CD4-positive, alpha-beta T cell treated with Interleukin-1 beta for 1 hour (primary cell): Measurements from ENCODE around the gene GTPBP6.

Experiments used
- DNase-seq, 2 donors: peaks; one replicate each; pipeline ENCODE4 v3.0.0-alpha.2; 2020 to 2022

Gene GTPBP6, protein sequence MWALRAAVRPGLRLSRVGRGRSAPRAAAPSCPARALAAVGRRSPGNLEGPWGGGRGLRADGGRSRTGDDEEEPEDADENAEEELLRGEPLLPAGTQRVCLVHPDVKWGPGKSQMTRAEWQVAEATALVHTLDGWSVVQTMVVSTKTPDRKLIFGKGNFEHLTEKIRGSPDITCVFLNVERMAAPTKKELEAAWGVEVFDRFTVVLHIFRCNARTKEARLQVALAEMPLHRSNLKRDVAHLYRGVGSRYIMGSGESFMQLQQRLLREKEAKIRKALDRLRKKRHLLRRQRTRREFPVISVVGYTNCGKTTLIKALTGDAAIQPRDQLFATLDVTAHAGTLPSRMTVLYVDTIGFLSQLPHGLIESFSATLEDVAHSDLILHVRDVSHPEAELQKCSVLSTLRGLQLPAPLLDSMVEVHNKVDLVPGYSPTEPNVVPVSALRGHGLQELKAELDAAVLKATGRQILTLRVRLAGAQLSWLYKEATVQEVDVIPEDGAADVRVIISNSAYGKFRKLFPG

DNA sequence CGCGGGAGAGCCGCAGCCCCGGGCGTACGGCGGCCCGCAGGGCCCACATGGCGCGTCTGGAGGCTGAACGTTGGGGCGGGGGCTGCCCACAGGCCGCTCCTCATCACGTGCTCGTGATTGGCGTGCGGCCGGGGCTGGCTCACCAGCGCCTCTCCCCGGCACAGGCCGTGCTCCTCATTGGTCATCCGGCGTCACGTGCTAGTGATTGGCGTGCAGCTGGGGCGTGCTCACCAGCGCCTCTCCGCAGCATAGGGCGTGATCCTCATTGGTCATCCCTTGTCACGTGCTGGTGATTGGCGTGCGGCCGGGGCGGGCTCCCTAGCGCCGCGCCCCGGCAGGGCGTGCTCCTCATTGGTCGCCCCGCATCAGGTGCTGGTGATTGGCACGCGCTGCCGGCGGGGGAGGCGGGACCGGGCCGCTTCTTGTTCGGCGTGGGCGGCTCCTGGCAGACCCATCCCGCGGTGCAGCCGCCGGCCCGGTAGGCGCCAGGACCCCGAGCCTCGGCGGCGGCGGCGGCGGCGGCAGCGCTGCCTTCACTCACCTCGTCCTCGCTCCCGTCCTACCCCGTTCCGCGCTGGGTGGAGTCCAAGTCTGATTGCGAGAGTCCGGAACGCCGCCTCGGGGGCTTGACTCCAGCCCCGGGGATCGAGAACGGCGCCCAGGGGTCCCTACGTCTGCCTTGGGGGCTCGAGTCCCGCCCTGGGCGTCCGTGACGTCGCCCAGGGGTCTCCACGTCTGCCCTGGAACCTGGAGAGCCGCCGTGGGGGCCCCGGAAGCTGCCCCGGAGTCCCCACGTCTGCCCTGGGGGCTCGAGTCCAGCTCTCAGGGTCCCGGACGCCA, at the start of gene GTPBP6:
Gene GTPBP6 (minus strand): TSS at position 58 of the 840 bp plus-strand sequence. CDS start 9 bp downstream, at position 49.
- DNase-seq, result peak; percentile 100

- no peak for DNase-seq
Observed at GRCh38 chrX:367866-368265, 49.3 kb upstream of the GTPBP6 start.

GRCh38 chrX:367349-367748, 48.8 kb upstream of the GTPBP6 start:
- no peak for DNase-seq

DNA sequence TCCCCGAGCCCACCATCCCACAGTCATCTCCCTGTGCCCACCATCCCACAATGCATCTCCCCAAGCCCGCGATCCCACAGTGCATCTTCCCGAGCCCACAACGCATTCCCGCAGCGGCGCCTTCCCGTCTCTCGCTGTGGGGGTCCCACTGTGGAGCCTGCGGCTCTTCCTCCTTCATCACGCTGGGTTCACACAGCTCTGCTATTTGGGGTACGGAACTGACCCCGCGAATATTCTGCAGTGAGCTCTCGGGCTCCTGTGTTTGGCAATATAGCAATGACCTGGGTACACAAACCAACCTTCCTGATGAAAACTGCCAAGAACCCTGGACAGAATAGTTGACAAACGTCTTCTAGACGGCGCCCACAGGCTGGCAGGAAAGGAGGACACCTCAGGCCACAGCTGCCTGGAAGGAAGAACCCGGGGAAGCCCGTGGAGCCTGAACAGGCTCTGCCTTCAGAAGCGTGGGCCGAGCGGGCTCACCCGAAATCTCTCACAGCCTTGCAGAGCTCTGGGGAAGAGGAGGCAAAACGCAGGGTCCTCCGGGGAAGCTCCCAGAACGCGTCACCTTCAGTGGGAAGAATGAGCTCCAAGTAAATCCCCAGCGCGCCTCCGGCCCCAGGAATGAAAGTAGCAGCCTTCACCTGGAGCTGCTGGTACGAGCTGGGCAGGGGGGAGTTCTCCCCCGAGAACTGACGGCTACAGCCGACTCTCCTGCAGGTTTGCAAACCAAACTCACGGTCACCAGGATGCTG, 45.2 kb upstream of the GTPBP6 start:
- no peak for DNase-seq

DNA sequence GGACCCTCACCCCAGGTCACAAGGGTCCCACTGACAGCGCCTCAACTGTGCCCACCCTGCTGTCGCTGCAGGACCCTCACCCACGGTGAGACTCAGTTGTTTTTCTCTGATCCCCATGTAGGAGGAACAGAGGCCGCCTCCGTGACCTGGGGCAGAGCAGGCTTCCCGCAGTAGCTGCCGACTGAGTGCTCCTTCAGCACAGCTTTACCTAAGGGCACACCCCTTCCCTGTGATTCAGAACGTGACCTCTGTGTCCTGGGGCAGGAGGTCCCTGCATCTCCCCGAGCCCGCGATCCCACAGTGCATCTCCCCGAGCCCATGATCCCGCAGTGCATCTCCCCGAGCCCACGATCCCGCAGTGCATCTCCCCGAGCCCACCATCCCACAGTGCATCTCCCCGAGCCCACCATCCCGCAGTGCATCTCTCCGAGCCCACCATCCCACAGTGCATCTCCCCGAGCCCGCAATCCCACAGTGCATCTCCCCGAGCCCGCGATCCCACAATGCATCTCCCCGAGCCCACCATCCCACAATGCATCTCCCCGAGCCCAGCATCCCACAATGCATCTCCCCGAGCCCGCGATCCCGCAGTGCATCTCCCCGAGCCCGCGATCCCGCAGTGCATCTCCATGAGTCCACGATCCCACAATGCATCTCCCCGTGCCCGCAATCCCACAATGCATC, 44.5 kb upstream of the GTPBP6 start:
- DNase-seq, result no peak

DNA sequence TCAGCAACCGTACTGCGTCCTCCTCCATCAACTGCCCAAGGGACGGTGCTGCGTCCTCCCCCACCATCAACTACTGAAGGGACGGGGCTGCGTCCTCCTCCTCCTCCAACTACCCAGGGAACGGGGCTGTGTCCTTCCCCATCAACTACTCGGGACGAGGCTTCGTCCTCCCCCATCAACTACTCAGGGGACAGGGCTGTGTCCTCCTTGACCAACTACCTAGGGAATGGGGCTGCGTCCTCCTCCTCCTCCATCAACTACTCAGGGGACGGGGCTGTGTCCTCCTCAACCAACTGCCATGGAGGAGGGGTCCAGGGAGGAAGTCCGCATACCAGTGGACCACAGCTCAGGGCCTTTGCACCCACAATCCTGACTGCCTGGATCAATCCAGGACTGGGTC, 43.8 kb upstream of the GTPBP6 start:
- DNase-seq, result no peak

- DNase-seq, result no peak
Observed at GRCh38 chrX:361231-362145, 42.9 kb upstream of the GTPBP6 start.

- no peak for DNase-seq
Observed at GRCh38 chrX:360496-361150, 42.0 kb upstream of the GTPBP6 start.

DNA sequence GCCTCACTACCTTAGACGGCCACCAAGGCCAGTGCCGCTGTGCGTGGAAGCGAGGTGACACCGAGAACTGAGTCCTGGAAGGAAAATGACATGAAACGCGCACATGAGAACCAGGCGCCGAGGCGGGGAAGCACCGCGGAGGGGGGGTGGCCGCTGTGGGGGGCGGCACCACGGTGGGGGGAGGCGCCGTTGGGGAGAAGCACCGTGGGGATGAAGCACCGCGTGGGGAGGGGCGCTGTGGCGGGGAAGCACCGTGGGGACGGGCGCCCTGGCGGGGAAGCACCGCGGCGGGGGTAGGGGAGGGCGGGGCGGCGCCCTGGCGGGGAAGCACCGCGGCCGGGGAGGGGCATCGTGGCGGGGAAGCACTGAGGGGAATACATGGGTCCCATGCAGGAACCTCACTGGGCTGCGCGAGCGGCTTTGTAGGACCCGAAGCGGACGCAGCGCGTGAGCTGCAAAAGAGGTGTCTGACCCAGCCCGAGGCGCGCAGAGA, 40.1 kb upstream of the GTPBP6 start:
- DNase-seq, result no peak

GRCh38 chrX:357693-358471, 39.3 kb upstream of the GTPBP6 start:
- peak; percentile 54 to 57 for DNase-seq

- DNase-seq, result no peak
Observed at GRCh38 chrX:357035-357692, 38.6 kb upstream of the GTPBP6 start.

DNA sequence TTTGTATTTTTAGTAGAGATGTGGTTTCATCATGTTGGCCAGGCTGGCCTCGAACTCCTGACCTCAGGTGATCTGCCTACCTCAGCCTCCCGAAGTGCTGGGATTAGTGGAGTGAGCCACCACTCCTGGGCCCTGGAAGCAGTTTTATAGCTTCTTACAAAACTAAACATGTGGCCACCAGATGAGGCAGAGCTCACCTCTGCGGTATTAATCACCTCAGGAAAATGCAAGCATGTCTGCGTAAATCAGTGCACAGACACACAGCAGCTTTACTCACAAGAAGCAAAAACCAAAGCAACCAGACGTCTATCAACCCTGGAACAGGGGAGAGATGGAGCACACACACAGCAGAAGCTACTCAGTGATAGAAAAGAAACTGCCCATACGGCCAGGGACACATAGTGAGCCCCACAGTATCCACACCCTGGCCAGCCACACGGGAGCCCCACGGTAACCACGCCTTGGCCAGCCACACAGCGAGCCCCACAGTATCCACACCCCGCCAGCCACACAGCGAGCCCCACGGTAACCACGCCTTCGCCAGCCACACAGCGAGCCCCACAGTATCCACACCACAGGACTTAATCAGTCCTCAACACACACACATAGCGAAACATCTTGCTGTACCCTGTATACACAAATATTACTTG, 37.9 kb upstream of the GTPBP6 start:
- DNase-seq, result no peak

DNA sequence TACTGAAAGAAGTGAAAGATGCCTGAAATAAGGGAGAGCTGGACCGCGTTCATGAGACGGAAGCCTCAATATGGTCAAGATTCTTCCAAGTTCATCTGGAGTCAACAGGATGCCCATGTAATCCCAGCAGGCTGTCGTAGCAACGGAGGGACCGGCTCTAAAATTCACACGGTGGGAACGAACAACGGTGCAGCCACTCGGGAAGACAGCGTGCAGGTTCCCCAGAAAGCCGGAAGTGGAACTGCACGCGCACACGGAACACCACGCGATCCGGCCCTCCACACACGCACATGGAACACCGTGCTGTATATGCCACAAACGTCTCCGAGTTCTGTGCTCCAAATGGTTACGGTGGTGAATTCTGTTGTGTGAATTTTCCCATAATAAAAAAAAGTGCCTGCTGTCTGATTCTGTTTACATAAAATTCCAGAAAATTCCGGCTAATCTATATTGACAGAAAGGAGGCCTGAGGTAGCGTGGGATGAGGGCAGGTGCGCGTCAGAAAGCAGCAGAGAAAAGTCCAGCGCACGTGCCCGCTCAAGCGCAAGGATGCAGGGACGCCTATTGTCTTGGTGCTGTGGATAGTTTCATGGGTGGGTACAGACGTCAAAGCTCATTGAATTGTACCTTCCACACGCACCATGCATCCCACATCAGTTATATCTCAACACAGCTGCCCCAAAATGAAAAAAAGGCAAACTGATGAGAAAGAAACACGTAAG, 36.9 kb upstream of the GTPBP6 start:
- no peak for DNase-seq

- DNase-seq, result no peak
Observed at GRCh38 chrX:353566-354535, 35.3 kb upstream of the GTPBP6 start.

GRCh38 chrX:352582-353314, 34.2 kb upstream of the GTPBP6 start:
- DNase-seq, result no peak

- DNase-seq, result no peak
Observed at GRCh38 chrX:352181-352580, 33.6 kb upstream of the GTPBP6 start.
